Islet precursor cell (in vitro differentiated cells): ENCODE data around the gene PTCH2.
A peak's percentile ranks its signal among the peaks of the same experiment; 100 is the strongest.
"Not testable (repeated sequence)": the region's sequence is repeated elsewhere in the genome, so short reads cannot be mapped to it uniquely, and the experiment has no call there.

ENCODE experiments used
- DNase-seq: peaks from one replicate; pipeline ENCODE4 v3.0.0-alpha.2; 2018

The PTCH2 gene

GRCh38 chr1:44819196-44819607 lies 23.9 kb downstream of the PTCH2 start:
- DNase-seq, result no peak

GRCh38 chr1:44817771-44818495 lies 25.1 kb downstream of the PTCH2 start:
- no peak for DNase-seq

DNA sequence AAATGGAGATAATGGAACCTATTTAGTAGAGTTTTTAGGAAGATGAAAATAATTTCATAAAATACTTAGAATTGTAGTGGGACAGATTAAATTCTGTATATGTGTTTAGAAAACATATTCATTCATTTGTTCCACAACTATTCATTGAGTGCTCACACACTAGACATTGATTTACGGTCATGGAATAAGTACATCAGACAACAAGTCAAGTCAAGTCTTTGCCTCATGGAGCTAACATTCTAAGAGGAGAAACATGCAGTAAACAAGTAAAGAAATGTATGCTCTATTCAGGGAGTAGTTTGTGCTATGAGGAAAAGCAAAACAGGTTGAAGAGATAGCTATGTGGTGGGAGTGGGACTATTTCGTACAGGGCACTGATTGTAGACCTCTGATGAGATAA lies 25.7 kb downstream of the PTCH2 start:
- no peak for DNase-seq

DNA sequence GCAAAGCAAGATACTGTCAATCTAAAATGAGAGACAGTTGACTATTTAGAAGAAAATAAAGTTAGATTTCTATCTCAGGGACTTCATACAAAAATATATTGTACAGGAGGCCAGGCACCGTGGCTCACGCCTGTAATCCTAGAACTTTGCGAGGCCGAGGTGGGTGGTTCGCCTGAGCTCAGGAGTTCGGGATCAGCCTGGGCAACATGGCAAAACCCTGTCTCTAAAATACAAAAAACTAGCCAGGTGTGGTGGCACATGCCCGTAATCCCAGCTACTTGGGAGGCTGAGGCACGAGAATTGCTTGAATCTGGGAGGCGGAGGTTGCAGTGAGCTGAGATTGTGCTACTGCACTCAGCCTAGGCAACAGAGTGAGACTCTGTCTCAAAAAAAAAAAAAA lies 27.1 kb downstream of the PTCH2 start:
- not testable (repeated sequence) for DNase-seq

DNA sequence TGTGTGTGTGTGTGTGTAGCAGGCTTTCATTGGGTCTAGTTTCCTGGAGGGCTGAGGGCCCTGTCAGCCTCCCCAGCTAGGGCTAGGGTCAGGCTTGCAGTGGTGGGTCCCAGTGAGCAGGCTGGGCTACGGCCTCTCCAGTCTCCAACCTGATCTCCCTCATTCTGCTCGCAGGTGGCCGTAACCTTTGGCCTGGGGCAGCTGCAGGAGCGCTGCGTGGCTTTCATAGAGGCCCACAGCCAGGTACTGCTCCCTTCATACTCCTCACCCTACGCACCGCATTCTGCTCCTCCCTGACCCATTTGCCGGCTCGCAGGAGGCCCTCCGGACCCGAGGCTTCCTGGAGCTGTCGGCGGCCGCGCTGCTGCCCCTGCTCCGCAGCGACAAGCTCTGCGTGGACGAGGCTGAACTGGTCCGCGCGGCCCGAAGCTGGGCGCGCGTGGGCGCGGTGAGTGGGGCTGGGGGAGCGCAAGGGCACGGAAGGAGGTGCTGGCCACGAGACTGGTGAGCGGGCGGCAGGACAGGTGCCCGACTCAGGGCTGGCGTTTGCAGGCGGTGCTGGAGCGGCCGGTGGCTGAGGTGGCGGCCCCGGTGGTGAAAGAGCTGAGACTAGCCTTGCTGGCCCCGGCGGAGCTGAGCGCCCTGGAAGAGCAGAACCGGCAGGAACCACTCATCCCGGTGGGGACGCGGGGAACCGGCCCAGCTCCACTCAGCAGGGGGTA lies 30.1 kb downstream of the PTCH2 start:
- peak; percentile 58 for DNase-seq

GRCh38 chr1:44811234-44811633 lies 31.8 kb downstream of the PTCH2 start:
- DNase-seq, result no peak

- not testable (repeated sequence) for DNase-seq
These were observed 32.3 kb downstream of the PTCH2 start for GRCh38 chr1:44810762-44811105.

- no peak for DNase-seq
These were observed 32.8 kb downstream of the PTCH2 start for GRCh38 chr1:44810101-44810761.

DNA sequence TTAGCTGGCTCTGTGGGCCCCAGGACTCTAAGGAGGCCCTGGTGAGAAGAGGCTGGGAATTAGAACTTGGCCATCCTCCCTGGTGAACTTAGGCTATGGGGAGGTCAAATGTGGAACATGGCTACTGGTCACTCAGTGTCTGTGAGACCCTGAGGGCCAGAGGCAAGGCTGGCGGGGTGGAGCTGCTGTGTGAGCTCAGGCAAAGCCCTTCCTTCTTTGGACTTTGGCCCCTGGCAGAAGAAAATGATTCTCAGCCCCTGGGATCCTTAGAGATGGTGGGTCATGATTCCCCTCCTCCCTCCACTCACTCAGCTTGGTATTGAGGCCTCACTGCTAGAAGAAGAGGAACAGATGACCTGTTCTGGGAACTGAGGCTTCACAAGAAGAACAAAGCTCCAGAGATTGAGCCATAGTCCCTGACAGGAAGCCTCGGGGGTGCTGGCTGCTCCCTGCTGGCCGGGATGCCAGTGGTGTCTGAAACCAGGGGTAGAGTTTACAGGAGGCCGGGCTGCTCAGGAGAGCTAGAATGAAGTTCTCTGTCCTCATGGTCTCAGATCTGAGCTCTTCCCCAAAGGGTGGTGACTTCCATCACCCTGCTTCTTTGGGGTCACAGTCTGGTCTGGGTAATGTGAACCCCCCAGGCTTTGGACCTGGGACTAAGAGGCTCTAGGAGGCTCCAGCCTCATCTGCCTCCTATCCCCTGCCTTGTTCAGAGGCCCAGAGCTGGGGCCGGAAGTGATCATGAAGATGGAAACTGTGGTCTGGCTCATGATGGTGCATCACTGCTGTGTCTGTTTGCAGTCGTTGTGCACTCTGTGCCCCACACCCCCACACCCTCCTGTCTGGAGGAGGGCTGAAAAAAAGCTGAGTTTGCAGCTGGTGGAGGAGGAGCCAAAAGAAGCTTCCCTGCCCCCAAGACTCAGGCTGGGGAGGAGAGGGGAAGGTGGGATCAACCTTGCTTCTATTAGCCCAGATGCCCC lies 33.8 kb downstream of the PTCH2 start:
- no peak for DNase-seq

- peak; percentile 96 for DNase-seq
These were observed 34.8 kb downstream of the PTCH2 start, which contains the start of gene BTBD19 for GRCh38 chr1:44808063-44808937. TSS of gene BTBD19 (plus strand) at chr1:44808523. CDS start at chr1:44808821, 298 bp downstream.

GRCh38 chr1:44807364-44808062 lies 35.5 kb downstream of the PTCH2 start:
- peak; percentile 100 for DNase-seq

DNA sequence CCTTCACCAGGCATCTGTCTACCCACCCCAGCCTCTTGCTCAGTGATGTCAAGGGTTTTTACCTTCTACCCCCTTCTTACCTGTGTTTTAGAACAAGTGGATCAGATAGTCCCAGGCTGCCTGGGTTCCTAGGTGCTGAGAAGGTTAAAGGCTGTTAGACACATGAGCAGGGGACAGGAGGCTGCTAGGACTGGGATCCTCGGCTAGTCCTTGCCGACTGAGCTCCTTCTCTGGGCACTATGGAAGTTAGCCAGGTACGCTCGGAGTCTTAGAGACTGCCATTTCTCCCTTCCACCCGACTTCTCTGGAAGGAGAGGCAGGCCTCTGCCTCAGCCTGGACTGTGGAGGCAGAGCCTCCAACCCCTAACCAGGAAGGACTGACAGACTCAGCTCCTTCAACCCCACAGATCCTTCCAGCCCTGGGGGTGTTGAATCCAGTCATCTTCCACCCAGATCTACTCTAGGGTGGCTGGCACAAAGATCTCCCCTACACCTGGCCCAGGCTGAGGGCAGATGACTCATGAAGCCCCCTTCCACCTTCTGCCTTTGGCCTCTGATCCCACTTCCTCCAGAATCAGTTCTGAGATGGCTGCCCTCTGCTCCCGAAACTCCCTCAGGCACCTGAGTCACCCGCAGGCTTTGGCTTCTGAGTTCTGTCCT lies 36.2 kb downstream of the PTCH2 start, which contains the start of gene DYNLT4:
Gene DYNLT4 (minus strand): TSS at position 648 of the 660 bp plus-strand sequence. CDS start 683 bp downstream, outside the sequence.
- no peak for DNase-seq

GRCh38 chr1:44806025-44806703 lies 36.9 kb downstream of the PTCH2 start:
- DNase-seq, result no peak

GRCh38 chr1:44805311-44806024 lies 37.6 kb downstream of the PTCH2 start:
- DNase-seq, result peak; percentile 56

DNA sequence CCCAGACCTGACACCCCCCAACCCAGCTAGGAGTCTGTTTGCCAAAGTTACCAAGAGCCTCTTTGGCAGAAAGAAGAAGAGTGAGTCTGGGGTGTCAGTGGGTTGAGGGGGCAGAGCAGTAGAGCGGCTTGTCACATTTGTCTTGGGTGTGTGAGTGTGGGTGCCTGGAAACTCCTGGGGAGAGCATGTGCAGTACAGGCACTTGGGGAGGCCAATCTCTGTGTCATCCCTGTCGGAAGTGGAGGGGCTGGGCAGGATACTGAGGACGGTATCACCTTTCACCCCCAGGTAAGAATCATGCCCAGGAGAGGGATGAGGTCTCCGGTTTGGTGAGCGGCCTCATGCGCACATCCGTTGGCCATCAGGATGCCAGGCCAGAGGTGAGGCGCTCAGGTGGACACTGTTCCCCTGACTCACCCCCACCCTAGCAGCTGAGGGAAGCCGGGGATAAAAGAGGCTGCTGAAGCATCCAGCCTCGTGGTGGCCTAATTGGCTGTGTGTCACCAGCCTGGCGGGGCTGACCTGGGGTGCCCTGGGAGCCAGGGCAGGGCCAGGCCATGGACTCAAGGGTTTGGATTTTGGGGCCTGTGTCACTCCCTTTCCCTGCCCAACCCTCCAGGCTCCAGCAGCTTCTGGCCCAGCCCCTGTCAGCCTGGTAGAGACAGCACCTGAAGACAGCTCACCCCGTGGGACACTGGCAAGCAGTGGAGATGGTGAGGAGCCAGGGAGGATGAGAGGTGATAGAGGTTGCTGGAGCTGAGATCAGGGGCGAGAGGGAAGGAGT lies 39.5 kb downstream of the PTCH2 start:
- no peak for DNase-seq

DNA sequence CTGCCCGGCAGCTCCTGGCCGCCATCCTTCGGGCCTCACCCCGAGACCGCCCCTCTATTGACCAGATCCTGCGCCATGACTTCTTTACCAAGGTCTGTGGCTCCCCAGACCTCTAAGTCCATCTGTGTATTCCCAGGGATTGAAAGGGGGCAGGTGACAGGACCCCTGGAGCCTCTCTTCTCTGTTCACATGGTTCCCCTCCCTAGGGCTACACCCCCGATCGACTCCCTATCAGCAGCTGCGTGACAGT lies 40.1 kb downstream of the PTCH2 start:
- no peak for DNase-seq

DNA sequence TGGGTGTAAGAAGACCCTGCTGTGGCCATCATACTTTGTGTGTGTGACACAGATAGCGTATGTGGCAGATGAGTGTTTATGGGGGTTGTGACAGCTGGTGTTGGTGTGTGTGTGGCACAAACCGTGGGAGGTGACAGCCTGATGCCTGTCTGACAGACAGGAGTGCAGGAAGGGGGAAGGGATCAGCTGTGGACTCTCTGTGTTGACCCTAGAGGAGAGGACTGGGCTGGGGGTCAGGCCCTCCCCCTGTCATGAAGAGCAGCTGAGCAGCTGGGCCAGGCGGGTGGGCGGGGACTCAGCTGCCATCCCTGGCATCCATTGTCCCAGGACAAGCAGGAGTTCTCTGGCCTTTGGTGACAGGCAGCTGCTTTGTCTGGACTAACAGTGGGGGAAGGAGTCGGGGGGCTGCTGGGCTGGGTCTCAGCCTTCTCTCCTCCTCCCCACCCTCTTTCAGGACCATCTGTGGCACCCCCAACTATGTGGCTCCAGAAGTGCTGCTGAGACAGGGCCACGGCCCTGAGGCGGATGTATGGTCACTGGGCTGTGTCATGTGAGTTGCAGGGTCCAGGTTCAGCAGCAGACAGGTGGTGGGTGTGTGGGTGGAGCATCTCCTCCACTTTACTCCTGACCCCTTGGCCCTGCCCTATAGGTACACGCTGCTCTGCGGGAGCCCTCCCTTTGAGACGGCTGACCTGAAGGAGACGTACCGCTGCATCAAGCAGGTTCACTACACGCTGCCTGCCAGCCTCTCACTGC lies 40.6 kb downstream of the PTCH2 start:
- no peak for DNase-seq
